ENCODE results near the gene FAM110A.
A peak's percentile ranks its signal among the peaks of the same experiment; 100 is the strongest.
"Not testable (repeated sequence)": the region's sequence is repeated elsewhere in the genome, so short reads cannot be mapped to it uniquely, and the experiment has no call there.

The FAM110A gene

DNA sequence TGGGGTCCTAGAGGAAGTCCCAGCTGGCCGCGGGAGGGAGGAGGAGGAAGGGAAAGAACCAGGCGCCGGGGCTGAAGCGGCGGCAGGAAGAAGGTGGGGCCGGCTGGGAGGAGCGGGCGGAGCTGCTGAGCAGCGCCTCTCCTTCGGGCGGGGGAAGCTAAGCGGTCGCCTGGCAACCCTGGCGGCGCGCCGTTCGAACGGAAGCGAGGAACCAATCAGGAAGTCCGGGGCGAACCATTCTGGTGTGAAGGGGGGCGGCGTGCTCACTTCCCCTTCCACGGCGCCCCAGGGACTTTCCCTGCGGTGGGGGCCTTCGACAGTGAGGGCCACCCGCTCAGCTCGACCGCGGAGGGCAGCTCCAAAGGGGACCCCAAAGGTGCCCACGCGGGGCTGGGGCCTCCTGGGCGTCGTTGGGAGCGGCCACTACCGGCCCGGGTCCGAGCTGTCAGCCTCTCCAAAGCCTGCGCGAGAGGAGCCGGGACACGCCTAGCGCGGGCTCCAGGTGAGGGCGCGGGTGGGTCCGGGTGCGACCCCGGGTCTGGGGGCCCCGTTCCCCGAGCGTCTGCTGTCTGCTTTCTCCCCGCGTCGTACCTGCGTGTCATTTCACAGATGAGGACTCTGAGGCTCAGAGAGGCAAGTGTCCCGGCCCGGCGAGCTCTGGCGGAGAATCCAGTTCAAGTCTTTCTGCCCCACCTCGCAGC is at the start of gene FAM110A:
FAM110A (plus strand) TSS at position 266 of the 701 bp plus-strand sequence. CDS start 11,090 bp downstream, outside the sequence.
- DNase-seq (ENCODE audit: low read depth in 2 of 2): peak; percentile 87 to 90

- DNase-seq (ENCODE audit: low read depth in 2 of 2): no peak
Observed at GRCh38 chr20:787825-788224, 45.7 kb upstream of the FAM110A start.

DNA sequence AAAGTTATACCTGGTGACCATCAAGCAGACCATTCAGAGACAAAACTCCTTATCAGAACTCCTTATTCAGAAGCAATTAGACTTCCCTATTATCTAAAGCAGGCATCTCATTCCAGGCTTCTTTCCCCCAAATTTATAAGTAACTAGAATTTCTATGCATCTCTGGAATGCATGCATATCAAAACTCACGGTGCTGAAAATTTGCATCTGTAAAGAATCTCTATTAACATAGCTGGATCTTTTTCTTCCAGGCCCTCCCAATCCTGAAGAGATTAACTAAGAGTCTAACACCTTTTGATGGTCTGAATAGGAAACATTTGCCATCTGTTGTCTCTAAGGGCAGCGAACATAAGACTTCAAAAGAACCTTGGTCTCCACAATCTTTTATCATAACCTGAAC is 42.5 kb upstream of the FAM110A start:
- no peak for DNase-seq (ENCODE audit: low read depth in 2 of 2)

DNA sequence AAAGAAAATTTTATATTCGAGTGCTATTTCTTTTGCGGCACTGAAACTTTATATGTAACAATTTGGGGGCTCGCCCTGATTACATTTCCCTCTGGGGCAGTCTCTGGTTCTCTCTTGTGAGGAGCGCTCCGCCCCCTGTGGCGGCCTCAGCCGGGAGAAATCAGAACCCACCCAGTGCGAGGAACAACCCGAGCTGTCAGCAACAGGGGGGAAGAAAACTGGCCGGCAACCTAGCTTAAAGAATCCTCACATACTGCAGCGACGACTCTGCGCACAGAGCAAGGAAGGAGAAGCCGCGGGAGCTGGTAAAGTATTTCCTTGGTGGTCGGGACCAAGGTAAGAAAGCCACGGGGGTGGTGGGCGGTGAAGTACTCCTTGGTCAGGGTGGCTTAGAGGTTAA is 41.3 kb upstream of the FAM110A start:
- no peak for DNase-seq (ENCODE audit: low read depth in 2 of 2)

GRCh38 chr20:796921-797320 is 36.6 kb upstream of the FAM110A start:
- no peak for DNase-seq (ENCODE audit: low read depth in 2 of 2)

DNA sequence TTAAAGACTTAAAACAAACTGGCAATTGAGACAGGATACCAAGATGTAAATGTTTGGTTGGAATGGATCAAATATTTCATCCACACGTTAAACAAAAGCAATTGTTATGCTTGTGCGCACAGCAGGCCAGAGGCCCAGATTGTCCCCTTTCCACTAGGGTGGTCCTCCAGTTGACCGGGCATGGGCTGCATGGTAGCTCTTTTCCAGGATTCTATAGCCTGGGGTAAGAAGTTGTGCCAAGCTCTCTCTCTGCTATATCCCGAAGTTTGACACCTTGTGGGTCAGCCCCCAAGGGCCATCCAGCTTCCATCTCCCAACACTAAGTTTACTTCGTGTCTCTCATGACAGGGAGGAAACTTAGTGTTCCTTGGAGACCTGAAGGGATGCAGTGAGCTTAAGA is 34.8 kb upstream of the FAM110A start:
- DNase-seq (ENCODE audit: low read depth in 2 of 2): not testable (repeated sequence)

DNA sequence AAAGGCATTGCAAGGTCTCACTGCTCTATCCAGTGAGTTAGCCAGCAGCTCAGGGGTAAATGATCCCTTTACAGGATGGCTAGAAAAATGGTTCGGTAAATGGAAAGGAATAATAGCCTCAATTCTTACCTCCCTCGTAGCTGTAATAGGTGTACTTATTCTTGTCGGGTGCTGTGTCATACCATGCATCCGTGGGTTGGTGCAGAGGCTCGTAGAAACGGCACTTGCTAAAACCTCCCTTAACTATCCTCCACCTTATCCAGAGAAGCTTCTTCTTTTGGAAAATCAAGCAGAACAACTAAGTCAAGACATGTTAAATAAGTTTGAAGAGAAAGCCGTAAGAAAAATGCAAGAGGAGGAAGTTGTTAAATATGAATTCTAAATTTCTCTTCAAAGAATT is 33.5 kb upstream of the FAM110A start:
- DNase-seq (ENCODE audit: low read depth in 2 of 2): not testable (repeated sequence)

- DNase-seq (ENCODE audit: low read depth in 2 of 2): no peak
Observed at GRCh38 chr20:801678-802077, 31.8 kb upstream of the FAM110A start.

DNA sequence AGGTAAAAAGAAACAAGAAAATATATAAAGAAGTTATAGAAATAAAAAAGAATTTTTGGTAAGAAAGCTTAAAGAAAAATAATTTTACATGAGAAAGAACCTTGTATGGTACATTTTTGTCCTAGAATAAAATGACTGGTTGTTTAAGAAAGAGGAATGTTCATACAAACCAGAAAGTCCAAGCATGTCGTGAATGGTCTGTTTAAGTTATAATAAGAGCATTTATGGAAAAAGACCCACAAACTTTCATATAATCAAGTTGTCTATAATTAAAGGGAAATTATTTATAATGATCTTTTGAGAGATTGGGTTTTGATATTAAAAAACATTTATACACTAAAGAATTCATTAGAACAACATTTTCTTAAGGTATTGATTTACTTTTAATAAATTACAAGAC is 27.8 kb upstream of the FAM110A start:
- no peak for DNase-seq (ENCODE audit: low read depth in 2 of 2)

- not testable (repeated sequence) for DNase-seq (ENCODE audit: low read depth in 2 of 2)
Observed at GRCh38 chr20:811776-812434, 21.6 kb upstream of the FAM110A start.

- not testable (repeated sequence) for DNase-seq (ENCODE audit: low read depth in 2 of 2)
Observed at GRCh38 chr20:812435-812814, 21.1 kb upstream of the FAM110A start.

GRCh38 chr20:813390-813789 is 20.1 kb upstream of the FAM110A start:
- no peak for DNase-seq (ENCODE audit: low read depth in 2 of 2)

- DNase-seq (ENCODE audit: low read depth in 2 of 2): no peak
Observed at GRCh38 chr20:815226-815625, 18.3 kb upstream of the FAM110A start.

DNA sequence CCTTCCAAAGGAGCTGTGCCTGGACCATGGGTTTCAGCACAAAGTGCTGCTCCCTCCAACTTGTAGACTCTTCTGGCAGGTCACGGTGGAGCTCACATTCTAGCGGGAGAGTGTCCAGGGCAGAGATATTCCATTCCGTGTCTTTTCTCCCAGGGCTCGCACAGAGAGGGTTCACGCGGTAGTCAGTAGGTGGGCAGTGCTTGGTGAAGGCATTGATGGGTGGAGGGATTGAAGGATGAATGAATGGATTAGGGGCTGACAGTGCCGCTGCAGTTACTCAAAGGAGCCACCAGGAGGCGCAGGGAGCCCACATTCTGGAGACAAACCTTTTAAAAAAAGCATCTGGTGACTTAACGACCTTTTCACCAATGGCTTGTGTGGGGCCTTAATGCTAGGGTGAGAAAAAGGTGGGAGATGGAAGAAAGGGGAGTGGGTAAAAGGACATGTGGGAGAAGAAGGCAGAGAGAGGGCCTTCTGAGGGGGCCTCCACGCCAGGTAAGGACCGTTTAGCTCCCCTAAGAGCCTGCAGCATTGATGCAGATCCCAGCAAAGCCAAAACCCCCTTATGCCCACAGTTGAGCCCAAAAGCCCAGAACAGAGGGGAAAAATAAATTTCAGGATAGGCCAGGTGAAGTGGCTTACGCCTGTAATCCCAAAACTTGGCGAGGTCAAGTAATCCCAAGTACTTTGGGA is 17.5 kb upstream of the FAM110A start:
- DNase-seq (ENCODE audit: low read depth in 2 of 2): peak; percentile 31 to 47

GRCh38 chr20:818001-818664 is 15.4 kb upstream of the FAM110A start:
- DNase-seq (ENCODE audit: low read depth in 2 of 2): no peak

- DNase-seq (ENCODE audit: low read depth in 2 of 2): no peak
Observed at GRCh38 chr20:819680-820322, 13.7 kb upstream of the FAM110A start.

GRCh38 chr20:820323-820953 is 13.1 kb upstream of the FAM110A start:
- no peak for DNase-seq (ENCODE audit: low read depth in 2 of 2)

DNA sequence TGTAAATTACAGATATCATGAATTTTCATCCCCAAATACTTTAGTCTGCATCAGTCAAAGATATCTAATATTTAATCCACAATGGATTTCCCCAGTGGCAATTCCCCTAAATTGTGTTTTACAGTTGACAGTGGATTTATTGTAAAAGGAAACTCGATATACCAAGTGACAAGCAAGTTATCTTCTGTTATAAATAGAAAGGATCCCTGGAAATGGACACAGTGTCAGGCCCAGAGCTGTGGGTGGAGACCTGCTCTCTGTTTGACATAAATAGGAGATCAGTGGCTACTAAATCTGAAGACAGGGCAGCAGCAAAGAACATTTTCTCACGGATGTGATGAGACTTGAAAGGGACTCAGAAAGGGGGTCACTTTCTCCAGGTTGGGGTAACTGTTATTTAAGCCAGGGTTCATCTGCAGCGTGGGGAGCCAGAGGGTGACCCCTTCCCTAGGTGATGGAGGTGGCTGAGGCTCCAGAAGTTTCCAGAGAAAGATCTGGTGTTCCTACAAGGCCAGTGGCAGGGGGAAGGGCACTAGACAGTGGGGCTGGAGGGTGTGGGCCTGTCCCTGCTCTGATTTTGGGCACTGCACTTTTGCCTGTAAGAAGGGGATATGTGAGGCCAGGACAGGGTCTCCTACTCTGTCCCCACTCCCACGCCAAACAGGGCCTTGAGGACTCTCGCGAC is 12.3 kb upstream of the FAM110A start:
- no peak for DNase-seq (ENCODE audit: low read depth in 2 of 2)

DNA sequence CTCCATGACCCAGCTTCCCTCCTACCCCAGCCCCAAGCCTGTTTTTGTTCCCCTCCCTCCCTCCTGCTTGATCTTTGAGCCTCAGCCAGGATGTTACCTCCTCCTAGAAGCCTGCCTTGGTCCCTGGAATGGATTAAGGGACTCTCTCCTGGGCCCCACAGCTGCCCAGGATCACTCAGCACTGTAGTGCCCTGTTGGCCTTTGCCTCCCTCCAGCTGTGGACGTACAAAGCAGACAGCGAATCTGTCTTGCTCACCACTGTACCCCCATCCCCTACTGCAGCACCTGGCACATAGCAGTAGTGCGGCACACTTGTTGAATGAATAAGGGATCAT is 11.8 kb upstream of the FAM110A start:
- DNase-seq (ENCODE audit: low read depth in 2 of 2): no peak

GRCh38 chr20:822651-823573 is 10.6 kb upstream of the FAM110A start:
- DNase-seq (ENCODE audit: low read depth in 2 of 2): no peak
